ENCODE measurements around the gene PDXK.

Gene PDXK

GRCh38 chr21:43775795-43776430, 57.0 kb downstream of the PDXK start, which contains the start of gene CSTB:
Gene CSTB, minus strand, starts transcription at chr21:43776308. Its CDS starts 39 bp downstream, at chr21:43776269.
- H3K27ac ChIP-seq (ENCODE audit: low read length, poor library complexity, severe bottlenecking) = no peak within 1 kb of the TSS
- H3K9me3 ChIP-seq (ENCODE audit: control insufficient read depth, low read length) = no peaks in the 10 kb centered on the region
- H4K8ac ChIP-seq (ENCODE audit: low read length) = peak within 1 kb of the TSS; percentile 89
- H3K4me3 ChIP-seq (ENCODE audit: insufficient read depth in 1 of 2, low read depth in 1 of 2, low read length in 2 of 2) = peak within 1 kb of the TSS; percentile 98
- H3K36me3 ChIP-seq (ENCODE audit: control insufficient read depth in 1 of 2, insufficient read depth in 2 of 2, low read depth in 1 of 2, low read length in 2 of 2) = peaks cover 24 to 26% of the 10 kb centered on the region in 2 experiments
- peak within 1 kb of the TSS; percentile 94 for H3K9ac ChIP-seq (ENCODE audit: low read length)
- under 1% methylated on average over 69 of the region's 71 CpGs for WGBS
- H4K91ac ChIP-seq (ENCODE audit: low read length) = peak within 1 kb of the TSS; percentile 98
- H2BK12ac ChIP-seq (ENCODE audit: low read length in 2 of 2) = peak within 1 kb of the TSS in 1 of 2 experiments; percentile 21
- H3K4ac ChIP-seq (ENCODE audit: low read depth in 1 of 2, low read length in 2 of 2) = peak within 1 kb of the TSS; percentile 57 to 99
- peak within 1 kb of the TSS; percentile 85 for H2BK15ac ChIP-seq (ENCODE audit: low read depth, poor library complexity, severe bottlenecking)
- peak; percentile 71 for DNase-seq
- H3K27me3 ChIP-seq (ENCODE audit: control insufficient read depth in 1 of 2, insufficient read depth in 1 of 2, low read length in 2 of 2) = no peaks in the 10 kb centered on the region
- peak within 1 kb of the TSS; percentile 96 for H3K4me2 ChIP-seq (ENCODE audit: low read length, poor library complexity, severe bottlenecking)
- H3K4me1 ChIP-seq (ENCODE audit: control insufficient read depth, insufficient read depth, low read depth, low read length) = peaks cover 22% of the 10 kb centered on the region
- H2BK5ac ChIP-seq (ENCODE audit: low read depth, low read length, poor library complexity, severe bottlenecking) = peak within 1 kb of the TSS; percentile 61
- H2AFZ ChIP-seq (ENCODE audit: low read depth, low read length) = peak within 1 kb of the TSS; percentile 79
- H3K14ac ChIP-seq (ENCODE audit: low read length in 2 of 2) = peak within 1 kb of the TSS; percentile 94 to 97
- peak within 1 kb of the TSS in 1 of 2 experiments; percentile 96 for H3K23ac ChIP-seq (ENCODE audit: low read length in 2 of 2)
- peak within 1 kb of the TSS; percentile 100 for H2BK120ac ChIP-seq (ENCODE audit: low read depth, low read length)
- no peak within 1 kb of the TSS for H2AK5ac ChIP-seq (ENCODE audit: low read length, severe bottlenecking)
- peaks cover 8% of the 10 kb centered on the region for H3K79me1 ChIP-seq (replicated peaks; ENCODE audit: low read length, poor library complexity, severe bottlenecking)
- peak within 1 kb of the TSS; percentile 90 to 99 for H3K18ac ChIP-seq (ENCODE audit: low read depth in 1 of 2, low read length in 2 of 2)

GRCh38 chr21:43777953-43778352, 59.0 kb downstream of the PDXK start:
- H3K14ac ChIP-seq (ENCODE audit: low read length in 2 of 2) = no peak overlapping the region
- peaks cover 7% of the 10 kb centered on the region for H3K79me1 ChIP-seq (replicated peaks; ENCODE audit: low read length, poor library complexity, severe bottlenecking)
- H3K27ac ChIP-seq (ENCODE audit: low read length, poor library complexity, severe bottlenecking) = no peak overlapping the region
- no peak for DNase-seq
- no peak overlapping the region for H2AFZ ChIP-seq (ENCODE audit: low read depth, low read length)
- H3K4ac ChIP-seq (ENCODE audit: low read depth in 1 of 2, low read length in 2 of 2) = no peak overlapping the region
- no peaks in the 10 kb centered on the region for H3K9me3 ChIP-seq (ENCODE audit: control insufficient read depth, low read length)
- WGBS = 98% methylated on average over 5 of the region's 5 CpGs
- no peak overlapping the region for H3K4me2 ChIP-seq (ENCODE audit: low read length, poor library complexity, severe bottlenecking)
- H3K4me1 ChIP-seq (ENCODE audit: control insufficient read depth, insufficient read depth, low read depth, low read length) = peaks cover 19% of the 10 kb centered on the region
- no peak overlapping the region for H2BK12ac ChIP-seq (ENCODE audit: low read length in 2 of 2)
- H3K36me3 ChIP-seq (ENCODE audit: control insufficient read depth in 1 of 2, insufficient read depth in 2 of 2, low read depth in 1 of 2, low read length in 2 of 2) = peaks cover 18% of the 10 kb centered on the region in 2 experiments
- H2BK120ac ChIP-seq (ENCODE audit: low read depth, low read length) = no peak overlapping the region
- H2AK5ac ChIP-seq (ENCODE audit: low read length, severe bottlenecking) = peak overlapping the region; percentile 30
- H2BK5ac ChIP-seq (ENCODE audit: low read depth, low read length, poor library complexity, severe bottlenecking) = no peak overlapping the region
- no peak overlapping the region for H2BK15ac ChIP-seq (ENCODE audit: low read depth, poor library complexity, severe bottlenecking)
- H3K23ac ChIP-seq (ENCODE audit: low read length in 2 of 2) = no peak overlapping the region
- H4K8ac ChIP-seq (ENCODE audit: low read length) = no peak overlapping the region
- H3K27me3 ChIP-seq (ENCODE audit: control insufficient read depth in 1 of 2, insufficient read depth in 1 of 2, low read length in 2 of 2) = no peaks in the 10 kb centered on the region
- no peak overlapping the region for H4K91ac ChIP-seq (ENCODE audit: low read length)
- no peak overlapping the region for H3K18ac ChIP-seq (ENCODE audit: low read depth in 1 of 2, low read length in 2 of 2)
- no peak overlapping the region for H3K9ac ChIP-seq (ENCODE audit: low read length)
- no peak overlapping the region for H3K4me3 ChIP-seq (ENCODE audit: insufficient read depth in 1 of 2, low read depth in 1 of 2, low read length in 2 of 2)

GRCh38 chr21:43778469-43779335, 59.8 kb downstream of the PDXK start:
- Histone ChIP-seq H2BK120ac (ENCODE audit: low read depth, low read length) (no peak overlapping the region), H3K4me3 (ENCODE audit: insufficient read depth in 1 of 2, low read depth in 1 of 2, low read length in 2 of 2) (no peak overlapping the region), H3K23ac (ENCODE audit: low read length in 2 of 2) (no peak overlapping the region), H3K9ac (ENCODE audit: low read length) (no peak overlapping the region), H3K4me2 (ENCODE audit: low read length, poor library complexity, severe bottlenecking) (no peak overlapping the region), H3K14ac (ENCODE audit: low read length in 2 of 2) (no peak overlapping the region), H2AFZ (ENCODE audit: low read depth, low read length) (no peak overlapping the region), H2BK5ac (ENCODE audit: low read depth, low read length, poor library complexity, severe bottlenecking) (no peak overlapping the region), H4K91ac (ENCODE audit: low read length) (no peak overlapping the region), H2AK5ac (ENCODE audit: low read length, severe bottlenecking) (peak overlapping the region; percentile 12), H3K27ac (ENCODE audit: low read length, poor library complexity, severe bottlenecking) (peak overlapping the region; percentile 46), H3K36me3 (ENCODE audit: control insufficient read depth in 1 of 2, insufficient read depth in 2 of 2, low read depth in 1 of 2, low read length in 2 of 2) (peaks cover 11% of the 10 kb centered on the region in 2 experiments), H3K27me3 (ENCODE audit: control insufficient read depth in 1 of 2, insufficient read depth in 1 of 2, low read length in 2 of 2) (no peaks in the 10 kb centered on the region), H3K18ac (ENCODE audit: low read depth in 1 of 2, low read length in 2 of 2) (no peak overlapping the region), H2BK12ac (ENCODE audit: low read length in 2 of 2) (peak overlapping the region in 1 of 2 experiments; percentile 50), H3K4me1 (ENCODE audit: control insufficient read depth, insufficient read depth, low read depth, low read length) (peaks cover 19% of the 10 kb centered on the region), H3K9me3 (ENCODE audit: control insufficient read depth, low read length) (no peaks in the 10 kb centered on the region), H3K4ac (ENCODE audit: low read depth in 1 of 2, low read length in 2 of 2) (peak overlapping the region in 1 of 2 experiments; percentile 29), H3K79me1 (replicated peaks; ENCODE audit: low read length, poor library complexity, severe bottlenecking) (peaks cover 2% of the 10 kb centered on the region), H2BK15ac (ENCODE audit: low read depth, poor library complexity, severe bottlenecking) (no peak overlapping the region), H4K8ac (ENCODE audit: low read length) (no peak overlapping the region)
- WGBS = 66% methylated on average over 20 of the region's 20 CpGs
- DNase-seq = peak; percentile 40

- Histone ChIP-seq H4K91ac (ENCODE audit: low read length) (no peak overlapping the region), H3K27ac (ENCODE audit: low read length, poor library complexity, severe bottlenecking) (no peak overlapping the region), H3K4me1 (ENCODE audit: control insufficient read depth, insufficient read depth, low read depth, low read length) (peaks cover 15% of the 10 kb centered on the region), H3K36me3 (ENCODE audit: control insufficient read depth in 1 of 2, insufficient read depth in 2 of 2, low read depth in 1 of 2, low read length in 2 of 2) (peaks cover 1 to 3% of the 10 kb centered on the region in 2 experiments), H2BK15ac (ENCODE audit: low read depth, poor library complexity, severe bottlenecking) (no peak overlapping the region), H3K4me3 (ENCODE audit: insufficient read depth in 1 of 2, low read depth in 1 of 2, low read length in 2 of 2) (no peak overlapping the region), H3K4me2 (ENCODE audit: low read length, poor library complexity, severe bottlenecking) (no peak overlapping the region), H2AK5ac (ENCODE audit: low read length, severe bottlenecking) (no peak overlapping the region), H2AFZ (ENCODE audit: low read depth, low read length) (no peak overlapping the region), H3K18ac (ENCODE audit: low read depth in 1 of 2, low read length in 2 of 2) (no peak overlapping the region), H4K8ac (ENCODE audit: low read length) (no peak overlapping the region), H3K79me1 (replicated peaks; ENCODE audit: low read length, poor library complexity, severe bottlenecking) (no peaks in the 10 kb centered on the region), H3K4ac (ENCODE audit: low read depth in 1 of 2, low read length in 2 of 2) (no peak overlapping the region), H3K9ac (ENCODE audit: low read length) (no peak overlapping the region), H2BK120ac (ENCODE audit: low read depth, low read length) (no peak overlapping the region), H3K9me3 (ENCODE audit: control insufficient read depth, low read length) (no peaks in the 10 kb centered on the region), H3K27me3 (ENCODE audit: control insufficient read depth in 1 of 2, insufficient read depth in 1 of 2, low read length in 2 of 2) (no peaks in the 10 kb centered on the region), H3K14ac (ENCODE audit: low read length in 2 of 2) (no peak overlapping the region), H3K23ac (ENCODE audit: low read length in 2 of 2) (no peak overlapping the region), H2BK12ac (ENCODE audit: low read length in 2 of 2) (no peak overlapping the region), H2BK5ac (ENCODE audit: low read depth, low read length, poor library complexity, severe bottlenecking) (no peak overlapping the region)
- no peak for DNase-seq
- 78% methylated on average over 4 of the region's 5 CpGs for WGBS
These were observed 60.7 kb downstream of the PDXK start for GRCh38 chr21:43779660-43780059.
